H9 (cell line): Measurements from ENCODE around the gene MPV17L2. TPM values are rescaled to one million over a fixed set of nuclear protein-coding genes. Genes with fewer than 3 reads are reported as not detected.
A peak's percentile ranks its signal among the peaks of the same experiment; 100 is the strongest.

Source experiments
- DNase-seq: peaks from one replicate; pipeline ENCODE4 v3.0.0-alpha.2; 2017
- H2AFZ ChIP-seq: one replicate; pipeline ENCODE4 v1.6.1; 2013; ENCODE audit warnings: mild to moderate bottlenecking, low read length, control low read depth, moderate library complexity
- H2AK5ac ChIP-seq: 2 replicates; pipeline ENCODE4 v1.6.1; 2013; ENCODE audit warnings: low read length, control low read depth, mixed read lengths; ENCODE audit not compliant: insufficient read length
- H2BK120ac ChIP-seq: one replicate; pipeline ENCODE4 v1.6.1; 2013; ENCODE audit warnings: low read depth, mild to moderate bottlenecking, low read length, control low read depth, inconsistent platforms; ENCODE audit not compliant: poor library complexity, severe bottlenecking
- H2BK12ac ChIP-seq: 2 replicates; pipeline ENCODE4 v1.6.1; 2013; ENCODE audit warnings: low read length, control low read depth, mixed read lengths, low read depth; ENCODE audit not compliant: insufficient read length
- H2BK15ac ChIP-seq: 2 replicates; pipeline ENCODE4 v1.6.1; 2013; ENCODE audit warnings: low read depth, low read length, control low read depth
- H2BK20ac ChIP-seq: one replicate; pipeline ENCODE4 v1.6.1; 2013; ENCODE audit warnings: low read depth, mild to moderate bottlenecking, low read length, control low read depth, inconsistent platforms; ENCODE audit not compliant: poor library complexity, severe bottlenecking
- H2BK5ac ChIP-seq: 2 replicates; pipeline ENCODE4 v1.6.1; 2013; ENCODE audit warnings: low read length, control low read depth, mixed read lengths; ENCODE audit not compliant: insufficient read length
- H3K14ac ChIP-seq: 2 replicates; pipeline ENCODE4 v1.6.1; 2013; ENCODE audit warnings: low read length, control low read depth; ENCODE audit not compliant: insufficient read depth
- H3K18ac ChIP-seq: 2 replicates; pipeline ENCODE4 v1.6.1; 2013; ENCODE audit warnings: low read depth, mild to moderate bottlenecking, mixed read lengths, low read length, control low read depth; ENCODE audit not compliant: insufficient read length
- H3K23ac ChIP-seq: 2 replicates; pipeline ENCODE4 v1.6.1; 2013; ENCODE audit warnings: low read length, control low read depth, mixed read lengths, low read depth; ENCODE audit not compliant: insufficient read length
- H3K23me2 ChIP-seq: 2 replicates; pipeline ENCODE4 v1.6.1; 2013; ENCODE audit warnings: low read depth, mild to moderate bottlenecking, mixed read lengths, low read length, control low read depth; ENCODE audit not compliant: insufficient read length, poor library complexity, severe bottlenecking
- H3K27ac ChIP-seq: 2 replicates; pipeline ENCODE4 v1.5.1; 2013; ENCODE audit warnings: low read length, control low read depth, mixed read lengths, low read depth; ENCODE audit not compliant: insufficient read length
- H3K27me3 ChIP-seq: 2 replicates; pipeline ENCODE4 v1.6.1; 2013; ENCODE audit warnings: low read length, control low read depth, inconsistent platforms; ENCODE audit not compliant: insufficient read depth
- H3K4ac ChIP-seq: 2 replicates; pipeline ENCODE4 v1.6.1; 2013; ENCODE audit warnings: low read depth, mild to moderate bottlenecking, control low read depth, inconsistent platforms, low read length, moderate library complexity
- H3K4me1 ChIP-seq: 2 replicates; pipeline ENCODE4 v1.6.1; 2013; ENCODE audit warnings: low read length, control low read depth, inconsistent platforms; ENCODE audit not compliant: insufficient read depth
- H3K4me2 ChIP-seq: 2 replicates; pipeline ENCODE4 v1.6.1; 2013; ENCODE audit warnings: low read length, control low read depth, mixed read lengths; ENCODE audit not compliant: insufficient read length, insufficient read depth
- H3K56ac ChIP-seq: 2 replicates; pipeline ENCODE4 v1.6.1; 2013; ENCODE audit warnings: low read depth, mild to moderate bottlenecking, mixed read lengths, low read length, control low read depth; ENCODE audit not compliant: insufficient read length
- H3K79me1 ChIP-seq: 2 replicates; pipeline ENCODE4 v1.6.1; 2013; ENCODE audit warnings: low read depth, mild to moderate bottlenecking, moderate library complexity, low read length, control low read depth, inconsistent platforms; ENCODE audit not compliant: insufficient read depth, poor library complexity, severe bottlenecking
- H3K79me2 ChIP-seq: 2 replicates; pipeline ENCODE4 v1.6.1; 2013; ENCODE audit warnings: low read length, control low read depth, inconsistent platforms; ENCODE audit not compliant: insufficient read depth
- H3K9ac ChIP-seq: 2 replicates; pipeline ENCODE4 v1.6.1; 2013; ENCODE audit warnings: low read length, control low read depth, mixed read lengths; ENCODE audit not compliant: insufficient read length; ENCODE audit errors: extremely low read depth
- H3K9me3 ChIP-seq: one replicate; pipeline ENCODE4 v1.6.1; 2013; ENCODE audit warnings: low read depth, low read length, inconsistent platforms; ENCODE audit not compliant: control insufficient read depth
- H3T11ph ChIP-seq: one replicate; pipeline ENCODE4 v1.6.1; 2013; ENCODE audit warnings: mild to moderate bottlenecking, low read length, control low read depth, inconsistent platforms
- H4K20me1 ChIP-seq: one replicate; pipeline ENCODE4 v1.6.1; 2013; ENCODE audit not compliant: control insufficient read depth, insufficient read length, insufficient read depth
- H4K5ac ChIP-seq: 2 replicates; pipeline ENCODE4 v1.6.1; 2013; ENCODE audit warnings: low read depth, mild to moderate bottlenecking, mixed read lengths, low read length, control low read depth; ENCODE audit not compliant: insufficient read length
- H4K8ac ChIP-seq: replicated peaks from 2 replicates; pipeline ENCODE4 v1.6.1; 2013; ENCODE audit warnings: low read length, control low read depth, mixed read lengths, low read depth; ENCODE audit not compliant: insufficient read length
- H4K91ac ChIP-seq: 2 replicates; pipeline ENCODE4 v1.6.1; 2013; ENCODE audit warnings: low read depth, mild to moderate bottlenecking, moderate library complexity, mixed read lengths, low read length, control low read depth; ENCODE audit not compliant: insufficient read length
- H3K27ac Mint-ChIP-seq, 3 experiments: 2 replicates in 2 of 3; 3 replicates in 1 of 3; pipeline ENCODE4 v1.8.0; 2020 to 2021; ENCODE audit warnings: mixed read lengths in 3 of 3, mild to moderate bottlenecking in 1 of 3, moderate library complexity in 1 of 3
- H3K27me3 Mint-ChIP-seq: 2 replicates; pipeline ENCODE4 v1.8.0; 2021; ENCODE audit warnings: low read depth, mild to moderate bottlenecking, moderate library complexity, mixed read lengths
- H3K36me3 Mint-ChIP-seq, 3 experiments: 2 replicates in 2 of 3; 3 replicates in 1 of 3; pipeline ENCODE4 v1.8.0; 2020 to 2021; ENCODE audit warnings: low read depth in 3 of 3, mixed read lengths in 3 of 3; ENCODE audit not compliant: insufficient read depth in 1 of 3
- H3K4me1 Mint-ChIP-seq, 2 experiments: 2 replicates each; pipeline ENCODE4 v1.8.0; 2020; ENCODE audit warnings: mixed read lengths in 2 of 2
- H3K4me3 Mint-ChIP-seq, 2 experiments: 2 replicates in 1 of 2; 3 replicates in 1 of 2; pipeline ENCODE4 v1.8.0; 2020 to 2021; ENCODE audit warnings: mild to moderate bottlenecking in 2 of 2, mixed read lengths in 2 of 2, moderate library complexity in 1 of 2
- H3K9me3 Mint-ChIP-seq, 2 experiments: 2 replicates in 1 of 2; 3 replicates in 1 of 2; pipeline ENCODE4 v1.8.0; 2020; ENCODE audit warnings: mild to moderate bottlenecking in 2 of 2, mixed read lengths in 2 of 2, moderate library complexity in 1 of 2
- CTCF ChIP-seq: fragments of 200-600 bp; sonication (generic); conservative IDR thresholded peaks from 3 replicates; pipeline ENCODE4 v1.8.0; 2021; ENCODE audit warnings: antibody characterized with exemption, mild to moderate bottlenecking
- WGBS: extraction: QIAGEN DNeasy Blood & Tissue Kit; methylation state at CpG from one replicate; pipeline ENCODE4 v1.1.7; 2013; ENCODE audit warnings: missing lambda C conversion rate, low lambda C conversion rate, mixed read lengths; ENCODE audit not compliant: insufficient read length; ENCODE audit errors: extremely low coverage; 5-methylcytosine and 5-hydroxymethylcytosine counted together
- total RNA-seq: library from RNA; stranded (reverse); gene quantifications from 2 replicates; pipeline ENCODE4 v1.2.1, GENCODE V29; 2021

MPV17L2 gene
- total RNA-seq, 1 experiment from 2014 or later: 26.4 TPM

GRCh38 chr19:18174983-18175382 is 18.0 kb upstream of the MPV17L2 start:
- no peaks in the 10 kb centered on the region for H3K27me3 ChIP-seq
- no peak for TF ChIP-seq CTCF
- H3K79me2 ChIP-seq: no peaks in the 10 kb centered on the region
- no peaks in the 10 kb centered on the region for H4K20me1 ChIP-seq
- H4K91ac ChIP-seq: no peak overlapping the region
- H3K9me3 Mint-ChIP-seq: no peaks in the 10 kb centered on the region
- H3K9ac ChIP-seq: no peak overlapping the region
- peaks cover 9 to 18% of the 10 kb centered on the region in 2 experiments for H3K4me1 Mint-ChIP-seq
- H3K4me1 ChIP-seq: no peaks in the 10 kb centered on the region; the same call in 1 of the 2 replicates
- H3T11ph ChIP-seq: no peak overlapping the region
- peaks cover 17% of the 10 kb centered on the region for H3K27me3 Mint-ChIP-seq
- H2BK15ac ChIP-seq: no peak overlapping the region
- H4K8ac ChIP-seq: no peak overlapping the region
- H3K23ac ChIP-seq: no peak overlapping the region
- no peak overlapping the region for H2BK12ac ChIP-seq
- no peak overlapping the region for H2BK120ac ChIP-seq
- H4K5ac ChIP-seq: no peak overlapping the region
- no peaks in the 10 kb centered on the region for H3K79me1 ChIP-seq
- WGBS: no CpG with 5 or more reads among the region's 11 CpGs
- H2AFZ ChIP-seq: no peak overlapping the region
- H3K27ac ChIP-seq: no peak overlapping the region
- H3K14ac ChIP-seq: no peak overlapping the region
- H3K36me3 Mint-ChIP-seq: peaks cover 6 to 30% (median 15%) of the 10 kb centered on the region in 3 experiments
- no peak overlapping the region for H3K4me2 ChIP-seq
- peaks cover 10% of the 10 kb centered on the region for H3K23me2 ChIP-seq
- peak overlapping the region; percentile 6 to 35; a peak in 2 of 5 replicates for H3K4me3 Mint-ChIP-seq
- H3K9me3 ChIP-seq: no peaks in the 10 kb centered on the region
- H3K4ac ChIP-seq: no peak overlapping the region
- no peak overlapping the region for H3K27ac Mint-ChIP-seq
- H3K18ac ChIP-seq: no peak overlapping the region
- H2AK5ac ChIP-seq: no peak overlapping the region
- H2BK5ac ChIP-seq: no peak overlapping the region
- DNase-seq: no peak
- no peak overlapping the region for H3K56ac ChIP-seq
- H2BK20ac ChIP-seq: no peak overlapping the region
